Activated CD8-positive, alpha-beta memory T cell treated with anti-CD3 and anti-CD28 coated beads, Interleukin-2, amount 10 ng/mL, durations not matched to agents 7 days and 5 days (primary cell): ENCODE measurements around the gene RAB34. TPM values are rescaled to one million over a fixed set of nuclear protein-coding genes. Genes with fewer than 3 reads are reported as not detected.

Source experiments
- ATAC-seq: fragments of 150-1000 bp; cut with Tn5 transposase; one replicate; pipeline ENCODE4 v1.10.0; 2021; ENCODE audit warnings: moderate library complexity
- CTCF ChIA-PET: fragments of 350-600 bp; sonication (Branson Sonifier 250); formaldehyde crosslinking; loops from one replicate; lab custom pipeline; 2021; ENCODE audit warnings: antibody characterized with exemption; lab: Charles Lee
- DNase-seq: peaks from one replicate; pipeline ENCODE4 v3.0.0-alpha.2; 2020
- H3K27ac Mint-ChIP-seq: one replicate; pipeline ENCODE4 v1.8.0; 2021; ENCODE audit warnings: mild to moderate bottlenecking, mixed read lengths
- H3K27me3 Mint-ChIP-seq: one replicate; pipeline ENCODE4 v1.8.0; 2021; ENCODE audit warnings: mixed read lengths
- H3K36me3 Mint-ChIP-seq: one replicate; pipeline ENCODE4 v1.8.0; 2021; ENCODE audit warnings: mild to moderate bottlenecking, mixed read lengths
- H3K4me1 Mint-ChIP-seq: one replicate; pipeline ENCODE4 v1.8.0; 2021; ENCODE audit warnings: mixed read lengths
- H3K4me3 Mint-ChIP-seq: one replicate; pipeline ENCODE4 v1.8.0; 2021; ENCODE audit warnings: mild to moderate bottlenecking, moderate library complexity, mixed read lengths
- H3K9me3 Mint-ChIP-seq: one replicate; pipeline ENCODE4 v1.8.0; 2022; ENCODE audit warnings: low read depth, mixed read lengths
- total RNA-seq, 2 experiments: library from RNA; stranded (reverse); gene quantifications; one replicate each; pipeline ENCODE4 v1.2.3, GENCODE V29; 2021

RAB34 gene
- total RNA-seq, 2 experiments from 2014 or later, result 5.6 to 8.3 TPM

GRCh38 chr17:28698253-28698941, 19.3 kb downstream of the RAB34 start:
- no peak overlapping the region for H3K27ac Mint-ChIP-seq
- CTCF ChIA-PET, result interaction anchor here (1.7 kb wide), 1 partner anchor 52 kb away, joined by 5 read pairs; no protein-coding TSS in a partner anchor
- peaks cover 55% of the 10 kb centered on the region for H3K36me3 Mint-ChIP-seq

GRCh38 chr17:28693869-28694268, 23.8 kb downstream of the RAB34 start:
- Mint-ChIP-seq H3K4me1 (no peaks in the 10 kb centered on the region), H3K36me3 (peaks cover 59% of the 10 kb centered on the region), H3K27ac (no peak overlapping the region), H3K27me3 (no peaks in the 10 kb centered on the region), H3K9me3 (no peaks in the 10 kb centered on the region), H3K4me3 (no peak overlapping the region)
- DNase-seq, result no peak
- ATAC-seq, result no peak
- CTCF ChIA-PET, result no interaction called here

More at GRCh38 chr17:28698253-28698941, 19.3 kb downstream of the RAB34 start:
- H3K4me1 Mint-ChIP-seq, result no peaks in the 10 kb centered on the region
- H3K4me3 Mint-ChIP-seq, result no peak overlapping the region
- H3K27me3 Mint-ChIP-seq, result no peaks in the 10 kb centered on the region
- no peak for DNase-seq
- no peak for ATAC-seq
- no peaks in the 10 kb centered on the region for H3K9me3 Mint-ChIP-seq

- no peak overlapping the region for H3K4me3 Mint-ChIP-seq
- ATAC-seq (no peak), DNase-seq (no peak)
- CTCF ChIA-PET, result interaction anchor here (0.9 kb wide), 1 partner anchor 21 kb away, joined by 3 read pairs; no protein-coding TSS in a partner anchor
- H3K27ac Mint-ChIP-seq, result no peak overlapping the region
- no peaks in the 10 kb centered on the region for H3K9me3 Mint-ChIP-seq
- peaks cover 65% of the 10 kb centered on the region for H3K36me3 Mint-ChIP-seq
- no peaks in the 10 kb centered on the region for H3K4me1 Mint-ChIP-seq
- no peaks in the 10 kb centered on the region for H3K27me3 Mint-ChIP-seq
Measured at GRCh38 chr17:28689011-28689410, 28.7 kb downstream of the RAB34 start.

- DNase-seq (no peak), ATAC-seq (no peak)
- H3K4me3 Mint-ChIP-seq, result no peak overlapping the region
- peaks cover 64% of the 10 kb centered on the region for H3K36me3 Mint-ChIP-seq
- CTCF ChIA-PET, result interaction anchor here (0.7 to 1.1 kb wide), 3 partner anchors 21 to 153 kb away, joined by 3 to 4 read pairs (median 4); no protein-coding TSS in a partner anchor
- no peaks in the 10 kb centered on the region for H3K4me1 Mint-ChIP-seq
- H3K27me3 Mint-ChIP-seq, result no peaks in the 10 kb centered on the region
- H3K27ac Mint-ChIP-seq, result no peak overlapping the region
- H3K9me3 Mint-ChIP-seq, result no peaks in the 10 kb centered on the region
Measured at GRCh38 chr17:28688481-28688880, 29.2 kb downstream of the RAB34 start.

- Mint-ChIP-seq H3K4me3 (no peak overlapping the region), H3K9me3 (no peaks in the 10 kb centered on the region), H3K27ac (no peak overlapping the region), H3K27me3 (no peaks in the 10 kb centered on the region), H3K4me1 (no peaks in the 10 kb centered on the region), H3K36me3 (peaks cover 70% of the 10 kb centered on the region)
- CTCF ChIA-PET, result interaction anchor here (1.3 kb wide), 1 partner anchor 39 kb away, joined by 4 read pairs; no protein-coding TSS in a partner anchor
- ATAC-seq (no peak), DNase-seq (no peak)
Measured at GRCh38 chr17:28686296-28686695, 31.4 kb downstream of the RAB34 start.

GRCh38 chr17:28685366-28685765, 32.3 kb downstream of the RAB34 start:
- Mint-ChIP-seq H3K9me3 (no peaks in the 10 kb centered on the region), H3K4me3 (no peak overlapping the region), H3K27me3 (no peaks in the 10 kb centered on the region), H3K4me1 (no peaks in the 10 kb centered on the region), H3K27ac (no peak overlapping the region), H3K36me3 (peaks cover 68% of the 10 kb centered on the region)
- DNase-seq (no peak), ATAC-seq (no peak)
- CTCF ChIA-PET, result interaction anchor here (0.6 kb wide), 1 partner anchor 25 kb away, joined by 4 read pairs; no protein-coding TSS in a partner anchor

- DNase-seq (no peak), ATAC-seq (no peak)
- H3K27me3 Mint-ChIP-seq, result no peaks in the 10 kb centered on the region
- H3K27ac Mint-ChIP-seq, result no peak overlapping the region
- H3K9me3 Mint-ChIP-seq, result no peaks in the 10 kb centered on the region
- CTCF ChIA-PET, result no interaction called here
- H3K4me1 Mint-ChIP-seq, result no peaks in the 10 kb centered on the region
- no peak overlapping the region for H3K4me3 Mint-ChIP-seq
- peaks cover 66% of the 10 kb centered on the region for H3K36me3 Mint-ChIP-seq
Measured at GRCh38 chr17:28684963-28685362, 32.7 kb downstream of the RAB34 start.

- CTCF ChIA-PET, result interaction anchor here (1.3 kb wide), 1 partner anchor 14 kb away, joined by 3 read pairs; no protein-coding TSS in a partner anchor
- H3K4me3 Mint-ChIP-seq, result no peak overlapping the region
- DNase-seq (no peak), ATAC-seq (no peak)
- H3K27ac Mint-ChIP-seq, result no peak overlapping the region
- H3K9me3 Mint-ChIP-seq, result no peaks in the 10 kb centered on the region
- H3K36me3 Mint-ChIP-seq, result peaks cover 54% of the 10 kb centered on the region
- no peaks in the 10 kb centered on the region for H3K4me1 Mint-ChIP-seq
- no peaks in the 10 kb centered on the region for H3K27me3 Mint-ChIP-seq
Measured at GRCh38 chr17:28682655-28683054, 35.0 kb downstream of the RAB34 start.

GRCh38 chr17:28675980-28676379, 41.7 kb downstream of the RAB34 start:
- Mint-ChIP-seq H3K27ac (no peak overlapping the region), H3K4me3 (no peak overlapping the region), H3K4me1 (no peaks in the 10 kb centered on the region), H3K36me3 (peaks cover 55% of the 10 kb centered on the region), H3K9me3 (no peaks in the 10 kb centered on the region), H3K27me3 (no peaks in the 10 kb centered on the region)
- DNase-seq (no peak), ATAC-seq (no peak)
- CTCF ChIA-PET, result interaction anchor here (1.0 to 4.1 kb wide), 7 partner anchors 8 to 63 kb away, joined by 3 to 39 read pairs (median 4); partner anchors contain the start of genes BLTP2, SDF2 and SUPT6H

- Mint-ChIP-seq H3K9me3 (no peaks in the 10 kb centered on the region), H3K36me3 (peaks cover 58% of the 10 kb centered on the region), H3K27ac (no peak overlapping the region), H3K4me3 (no peak overlapping the region), H3K4me1 (peaks cover 2% of the 10 kb centered on the region), H3K27me3 (no peaks in the 10 kb centered on the region)
- CTCF ChIA-PET, result interaction anchor here (1.0 to 4.1 kb wide), 8 partner anchors 8 to 75 kb away, joined by 3 to 39 read pairs (median 3); partner anchors contain the start of genes BLTP2, SDF2 and SUPT6H
- no peak for ATAC-seq
- no peak for DNase-seq
Measured at GRCh38 chr17:28675490-28675889, 42.2 kb downstream of the RAB34 start.

- DNase-seq (no peak), ATAC-seq (no peak)
- Mint-ChIP-seq H3K27ac (no peak overlapping the region), H3K4me1 (peaks cover 21% of the 10 kb centered on the region), H3K27me3 (no peaks in the 10 kb centered on the region), H3K9me3 (no peaks in the 10 kb centered on the region), H3K4me3 (no peak overlapping the region), H3K36me3 (peaks cover 50% of the 10 kb centered on the region)
- CTCF ChIA-PET, result interaction anchor here (1.0 to 1.7 kb wide), 4 partner anchors 9 to 23 kb away, joined by 3 to 4 read pairs (median 4); no protein-coding TSS in a partner anchor
Measured at GRCh38 chr17:28669918-28670317, 47.8 kb downstream of the RAB34 start.

- Mint-ChIP-seq H3K9me3 (no peaks in the 10 kb centered on the region), H3K27me3 (no peaks in the 10 kb centered on the region), H3K4me3 (no peak overlapping the region), H3K36me3 (peaks cover 43% of the 10 kb centered on the region), H3K4me1 (peaks cover 40% of the 10 kb centered on the region), H3K27ac (no peak overlapping the region)
- DNase-seq (no peak), ATAC-seq (no peak)
- CTCF ChIA-PET, result interaction anchor here (1.0 to 2.4 kb wide), 5 partner anchors 9 to 24 kb away, joined by 3 to 10 read pairs (median 5); no protein-coding TSS in a partner anchor
Measured at GRCh38 chr17:28667870-28668269, 49.8 kb downstream of the RAB34 start.

- Mint-ChIP-seq H3K36me3 (peaks cover 30% of the 10 kb centered on the region), H3K4me3 (no peak overlapping the region), H3K4me1 (peaks cover 44% of the 10 kb centered on the region), H3K27ac (no peak overlapping the region), H3K9me3 (no peaks in the 10 kb centered on the region), H3K27me3 (no peaks in the 10 kb centered on the region)
- DNase-seq, result no peak
- CTCF ChIA-PET, result no interaction called here
- no peak for ATAC-seq
Measured at GRCh38 chr17:28665994-28666393, 51.7 kb downstream of the RAB34 start.
